A673 (cell line): ENCODE results near the gene GPR68. TPM values are rescaled to one million over a fixed set of nuclear protein-coding genes. Genes with fewer than 3 reads are reported as not detected.
A peak's percentile ranks its signal among the peaks of the same experiment; 100 is the strongest.

Source experiments
- BruUV-seq: library from RNA; stranded (reverse); fragments of 400-500 nt; replicated peaks from 2 replicates; lab custom pipeline; 2021; lab: Mats Ljungman, UMichigan
- CTCF ChIA-PET: fragments of 300-600 bp; sonication (Branson Sonifier 250); formaldehyde crosslinking; loops from one replicate; lab custom pipeline; 2022; ENCODE audit warnings: antibody characterized with exemption; lab: Charles Lee
- POLR2A ChIA-PET: fragments of 300-600 bp; sonication (Branson Sonifier 250); formaldehyde crosslinking; loops from one replicate; lab custom pipeline; 2022; ENCODE audit warnings: antibody characterized with exemption; ENCODE audit not compliant: low non-redundant PET; lab: Charles Lee
- DNase-seq: peaks from one replicate; pipeline ENCODE4 v3.0.0-alpha.2; 2015; ENCODE audit warnings: low spot score
- H3K27ac ChIP-seq: fragments of 200-600 bp; sonication (generic); 2 replicates; pipeline ENCODE4 v1.5.1; 2016; ENCODE audit warnings: mixed run types, low read depth, mild to moderate bottlenecking, mixed read lengths, antibody characterized with exemption, low read length; ENCODE audit not compliant: poor library complexity, severe bottlenecking
- H3K27me3 ChIP-seq: fragments of 200-600 bp; sonication (generic); replicated peaks from 2 replicates; pipeline ENCODE4 v1.6.1; 2017; ENCODE audit warnings: mixed run types, low read depth, mild to moderate bottlenecking, mixed read lengths, antibody characterized with exemption, low read length; ENCODE audit not compliant: insufficient read depth, poor library complexity
- H3K36me3 ChIP-seq: fragments of 200-600 bp; sonication (generic); 2 replicates; pipeline ENCODE4 v1.6.1; 2016; ENCODE audit warnings: mixed run types, mild to moderate bottlenecking, mixed read lengths, antibody characterized with exemption, low read length; ENCODE audit not compliant: insufficient read depth, poor library complexity, severe bottlenecking
- H3K4me1 ChIP-seq: fragments of 200-600 bp; sonication (generic); 2 replicates; pipeline ENCODE4 v1.6.1; 2017; ENCODE audit warnings: mixed run types, mild to moderate bottlenecking, mixed read lengths, antibody characterized with exemption, low read length; ENCODE audit not compliant: insufficient read depth, poor library complexity, severe bottlenecking
- H3K4me3 ChIP-seq: fragments of 200-600 bp; sonication (generic); 2 replicates; pipeline ENCODE4 v1.5.1; 2016; ENCODE audit warnings: low read depth, mixed run types, mild to moderate bottlenecking, mixed read lengths, low read length; ENCODE audit not compliant: poor library complexity, severe bottlenecking
- H3K9me3 ChIP-seq: fragments of 200-600 bp; sonication (generic); 2 replicates; pipeline ENCODE4 v1.6.1; 2016; ENCODE audit warnings: mixed run types, low read depth, mild to moderate bottlenecking, mixed read lengths, antibody characterized with exemption, low read length; ENCODE audit not compliant: poor library complexity, severe bottlenecking
- EZH2 ChIP-seq: fragments of 200-600 bp; sonication (generic); IDR thresholded peaks from 2 replicates; pipeline ENCODE4 v1.6.1; 2017; ENCODE audit warnings: borderline replicate concordance, low read depth, mild to moderate bottlenecking, mixed read lengths, antibody characterized with exemption, low read length; ENCODE audit not compliant: poor library complexity, severe bottlenecking
- intact Hi-C: fragments of 100-400 bp; cut with micrococcal nuclease; formaldehyde crosslinking; loops from one replicate; pipeline ENCODE4 v1.10.0; 2022; ENCODE audit not compliant: unreplicated experiment
- total RNA-seq: library from RNA; stranded (reverse); gene quantifications from 2 replicates; pipeline ENCODE4 v1.2.3, GENCODE V29; 2021
- TF ChIP-seq, protein P1 (sequence below): fragments of 300-800, 200-600 bp; sonication (generic); conservative IDR thresholded peaks from 2 replicates; pipeline ENCODE4 v1.5.1; 2017; ENCODE audit warnings: low read depth, mild to moderate bottlenecking, antibody characterized with exemption, low read length, moderate library complexity, mixed read lengths

GPR68 gene
- total RNA-seq, 1 experiment from 2014 or later: 0.30 TPM

DNA sequence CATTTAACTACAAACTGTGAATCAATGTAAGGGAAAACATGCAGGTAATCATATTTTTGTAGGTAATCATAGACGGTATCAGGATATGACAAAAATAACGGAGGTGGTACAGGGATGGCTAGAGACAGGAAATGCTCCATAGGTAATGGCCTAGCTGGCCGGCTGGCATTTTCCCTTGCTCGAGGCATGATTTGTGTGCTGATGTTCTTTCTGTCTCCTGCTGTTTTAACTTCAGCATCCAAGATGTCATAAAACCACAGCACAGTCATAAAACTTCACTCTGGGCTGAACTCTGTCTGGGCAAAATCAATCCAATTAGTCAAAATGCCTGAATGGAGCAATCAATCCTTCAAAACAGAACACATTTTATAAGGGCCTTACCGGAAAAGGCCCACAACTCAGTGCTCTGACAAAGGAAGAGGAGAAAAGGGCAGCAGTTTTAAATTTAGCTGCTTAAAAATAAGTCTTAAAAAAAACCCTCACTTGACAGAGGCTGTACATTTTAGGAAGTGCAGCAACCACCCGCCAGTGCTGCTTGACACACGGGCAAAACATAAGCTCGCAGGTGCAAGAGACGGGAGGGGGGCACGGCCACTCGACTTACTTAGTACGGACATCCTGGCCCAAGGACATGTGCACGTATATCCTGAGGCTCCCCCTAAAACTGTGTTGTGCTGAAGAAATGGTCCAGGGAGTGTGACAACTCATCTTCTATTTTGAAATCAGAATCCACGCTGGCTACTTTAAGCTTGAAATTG, 40.5 kb upstream of the GPR68 start:
- H3K4me3 ChIP-seq: no peak overlapping the region
- intact Hi-C loops: no loop called here
- H3K4me1 ChIP-seq: peaks cover 35% of the 10 kb centered on the region
- no TSS peak for BruUV-seq
- TF ChIP-seq EZH2: no peak
- no peaks in the 10 kb centered on the region for H3K27me3 ChIP-seq
- POLR2A ChIA-PET: no interaction called here
- CTCF ChIA-PET: interaction anchor here (0.6 to 2.1 kb wide), 3 partner anchors 112 to 709 kb away, joined by 4 to 8 read pairs (median 6); no protein-coding TSS in a partner anchor
- peaks cover 48% of the 10 kb centered on the region for H3K36me3 ChIP-seq
- peaks cover 8% of the 10 kb centered on the region for H3K9me3 ChIP-seq
- no peak overlapping the region for H3K27ac ChIP-seq
- peak; percentile 94 for DNase-seq

DNA sequence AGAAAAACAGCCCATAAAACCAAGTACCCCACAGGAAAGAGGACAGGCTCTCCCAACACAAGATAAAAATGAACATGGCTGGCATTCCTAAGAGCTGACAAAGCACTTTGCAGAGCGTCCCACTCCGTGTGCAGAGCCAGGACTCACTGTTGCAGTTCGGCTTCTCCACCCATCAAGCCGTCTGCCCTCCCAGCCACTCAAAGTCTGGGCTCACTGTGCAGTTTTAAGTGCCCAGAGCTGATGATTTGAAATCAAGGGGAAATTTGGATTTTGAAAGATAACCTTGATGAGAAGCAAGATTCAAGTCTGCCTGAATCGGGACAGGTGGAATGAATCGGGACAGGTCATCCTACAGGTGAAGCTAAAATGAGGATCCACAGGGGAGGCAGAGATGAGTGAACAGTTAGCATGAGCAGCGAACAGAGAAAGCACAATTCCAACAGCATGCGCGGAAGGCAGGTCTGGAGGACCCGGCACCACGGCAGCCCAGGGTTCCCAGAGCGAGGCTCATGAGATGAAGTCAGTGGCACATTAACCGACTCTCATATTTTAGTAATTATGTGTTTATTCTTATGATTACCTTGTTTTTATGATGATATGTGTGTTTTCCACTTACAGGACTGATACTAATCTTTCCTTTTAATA, 39.8 kb upstream of the GPR68 start:
- H3K27me3 ChIP-seq: no peaks in the 10 kb centered on the region
- H3K9me3 ChIP-seq: peaks cover 8% of the 10 kb centered on the region
- H3K36me3 ChIP-seq: peaks cover 51% of the 10 kb centered on the region
- H3K4me3 ChIP-seq: no peak overlapping the region
- peaks cover 35% of the 10 kb centered on the region for H3K4me1 ChIP-seq
- peak; percentile 54 for DNase-seq
- POLR2A ChIA-PET: no interaction called here
- CTCF ChIA-PET: no interaction called here
- TF ChIP-seq, protein P1, sequence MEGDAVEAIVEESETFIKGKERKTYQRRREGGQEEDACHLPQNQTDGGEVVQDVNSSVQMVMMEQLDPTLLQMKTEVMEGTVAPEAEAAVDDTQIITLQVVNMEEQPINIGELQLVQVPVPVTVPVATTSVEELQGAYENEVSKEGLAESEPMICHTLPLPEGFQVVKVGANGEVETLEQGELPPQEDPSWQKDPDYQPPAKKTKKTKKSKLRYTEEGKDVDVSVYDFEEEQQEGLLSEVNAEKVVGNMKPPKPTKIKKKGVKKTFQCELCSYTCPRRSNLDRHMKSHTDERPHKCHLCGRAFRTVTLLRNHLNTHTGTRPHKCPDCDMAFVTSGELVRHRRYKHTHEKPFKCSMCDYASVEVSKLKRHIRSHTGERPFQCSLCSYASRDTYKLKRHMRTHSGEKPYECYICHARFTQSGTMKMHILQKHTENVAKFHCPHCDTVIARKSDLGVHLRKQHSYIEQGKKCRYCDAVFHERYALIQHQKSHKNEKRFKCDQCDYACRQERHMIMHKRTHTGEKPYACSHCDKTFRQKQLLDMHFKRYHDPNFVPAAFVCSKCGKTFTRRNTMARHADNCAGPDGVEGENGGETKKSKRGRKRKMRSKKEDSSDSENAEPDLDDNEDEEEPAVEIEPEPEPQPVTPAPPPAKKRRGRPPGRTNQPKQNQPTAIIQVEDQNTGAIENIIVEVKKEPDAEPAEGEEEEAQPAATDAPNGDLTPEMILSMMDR: no peak
- TF ChIP-seq EZH2: no peak
- intact Hi-C loops: no loop called here
- no TSS peak for BruUV-seq
- no peak overlapping the region for H3K27ac ChIP-seq

DNA sequence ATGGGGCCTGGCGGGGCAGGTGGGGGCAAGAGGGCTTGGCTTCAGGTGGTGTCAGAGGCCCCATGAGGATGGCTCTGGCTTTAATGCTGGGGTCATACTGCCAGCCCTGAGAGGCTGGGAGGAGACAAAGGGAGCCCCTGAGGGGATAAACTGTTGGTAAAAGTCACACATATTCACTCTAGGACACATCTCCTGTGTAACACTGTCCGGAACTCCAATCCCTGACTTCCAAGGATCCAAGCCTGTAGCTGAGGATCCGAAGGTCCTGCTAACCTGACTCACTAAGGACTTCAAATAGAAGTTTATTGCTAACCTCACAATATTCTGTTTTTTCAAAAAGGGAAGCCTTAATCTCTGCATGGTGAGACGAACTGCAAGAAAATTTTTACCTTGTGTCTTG, 39.2 kb upstream of the GPR68 start:
- Histone ChIP-seq H3K4me3 (no peak overlapping the region), H3K4me1 (peaks cover 35% of the 10 kb centered on the region), H3K9me3 (peaks cover 8% of the 10 kb centered on the region), H3K27ac (no peak overlapping the region), H3K27me3 (no peaks in the 10 kb centered on the region), H3K36me3 (peaks cover 53% of the 10 kb centered on the region)
- ChIA-PET POLR2A (no interaction called here), CTCF (no interaction called here)
- intact Hi-C loops: no loop called here
- TF ChIP-seq, protein P1: no peak
- TF ChIP-seq EZH2: no peak
- no peak for DNase-seq
- no TSS peak for BruUV-seq
